ENCODE data around the gene GPHB5.

The GPHB5 gene

DNA sequence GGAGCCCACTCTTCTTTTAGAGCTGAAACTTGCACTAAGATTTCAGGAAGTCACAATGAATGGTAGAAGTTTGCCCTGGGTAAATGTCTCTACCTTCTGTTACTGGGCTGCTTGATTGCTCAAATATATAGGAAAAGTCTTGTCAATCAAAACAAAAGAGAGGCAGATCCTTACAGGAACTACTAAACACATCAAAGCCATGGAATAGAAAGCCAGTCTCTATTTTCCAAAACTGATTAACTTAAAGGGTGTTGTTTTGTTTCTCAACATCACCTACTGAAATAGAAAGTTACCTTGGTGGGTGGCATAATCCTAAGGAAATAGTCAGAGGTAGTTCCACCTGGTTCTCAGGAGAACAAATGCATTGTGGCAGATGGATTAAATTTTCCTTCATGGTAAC is at the start of gene GPHB5:
TSS of gene GPHB5 (minus strand) at position 101 of the 400 bp plus-strand sequence. CDS start 1,086 bp downstream, outside the sequence.
- H3K4me2 ChIP-seq (ENCODE audit: low read length) = no peak within 1 kb of the TSS
- H4K20me1 ChIP-seq (ENCODE audit: control insufficient read depth, insufficient read depth, low read depth, low read length) = no peaks in the 10 kb centered on the region
- no peak within 1 kb of the TSS for H3K27ac ChIP-seq (ENCODE audit: low read depth, low read length)
- no peaks in the 10 kb centered on the region for H3K4me1 ChIP-seq (ENCODE audit: control insufficient read depth, low read length)
- TF ChIP-seq EZH2phosphoT487 (IDR thresholded peaks at IDR 0.05; ENCODE audit: borderline replicate concordance, low read length) (no peak), CTCF (IDR thresholded peaks at IDR 0.05; ENCODE audit: low read depth, low read length, poor library complexity, severe bottlenecking) (no peak)
- H3K4me3 ChIP-seq (ENCODE audit: low read length) = no peak within 1 kb of the TSS
- H3K9me2 ChIP-seq (replicated peaks; ENCODE audit: control insufficient read depth, low read length) = no peaks in the 10 kb centered on the region
- no peaks in the 10 kb centered on the region for H3K36me3 ChIP-seq (ENCODE audit: control insufficient read depth, low read length)
- H3F3A ChIP-seq (ENCODE audit: control insufficient read depth, insufficient read depth) = no peaks in the 10 kb centered on the region
- H3K79me2 ChIP-seq (ENCODE audit: control insufficient read depth, low read length) = no peaks in the 10 kb centered on the region
- no peaks in the 10 kb centered on the region for H3K27me3 ChIP-seq (ENCODE audit: control insufficient read depth, low read length)
- H3K9me3 ChIP-seq (ENCODE audit: control insufficient read depth, insufficient read depth, low read length) = no peaks in the 10 kb centered on the region

GRCh38 chr14:63367742-63368364 is 49.1 kb upstream of the GPHB5 start:
- Histone ChIP-seq H3K79me2 (ENCODE audit: control insufficient read depth, low read length) (no peaks in the 10 kb centered on the region), H3K4me3 (ENCODE audit: low read length) (no peak overlapping the region), H3K4me2 (ENCODE audit: low read length) (no peak overlapping the region), H3K9me2 (replicated peaks; ENCODE audit: control insufficient read depth, low read length) (no peaks in the 10 kb centered on the region), H3K27me3 (ENCODE audit: control insufficient read depth, low read length) (no peaks in the 10 kb centered on the region), H3F3A (ENCODE audit: control insufficient read depth, insufficient read depth) (no peaks in the 10 kb centered on the region), H3K36me3 (ENCODE audit: control insufficient read depth, low read length) (no peaks in the 10 kb centered on the region), H3K9me3 (ENCODE audit: control insufficient read depth, insufficient read depth, low read length) (no peaks in the 10 kb centered on the region), H4K20me1 (ENCODE audit: control insufficient read depth, insufficient read depth, low read depth, low read length) (no peaks in the 10 kb centered on the region), H3K4me1 (ENCODE audit: control insufficient read depth, low read length) (no peaks in the 10 kb centered on the region), H3K27ac (ENCODE audit: low read depth, low read length) (no peak overlapping the region)
- TF ChIP-seq CTCF (IDR thresholded peaks at IDR 0.05; ENCODE audit: low read depth, low read length, poor library complexity, severe bottlenecking) (no peak), EZH2phosphoT487 (IDR thresholded peaks at IDR 0.05; ENCODE audit: borderline replicate concordance, low read length) (no peak)

DNA sequence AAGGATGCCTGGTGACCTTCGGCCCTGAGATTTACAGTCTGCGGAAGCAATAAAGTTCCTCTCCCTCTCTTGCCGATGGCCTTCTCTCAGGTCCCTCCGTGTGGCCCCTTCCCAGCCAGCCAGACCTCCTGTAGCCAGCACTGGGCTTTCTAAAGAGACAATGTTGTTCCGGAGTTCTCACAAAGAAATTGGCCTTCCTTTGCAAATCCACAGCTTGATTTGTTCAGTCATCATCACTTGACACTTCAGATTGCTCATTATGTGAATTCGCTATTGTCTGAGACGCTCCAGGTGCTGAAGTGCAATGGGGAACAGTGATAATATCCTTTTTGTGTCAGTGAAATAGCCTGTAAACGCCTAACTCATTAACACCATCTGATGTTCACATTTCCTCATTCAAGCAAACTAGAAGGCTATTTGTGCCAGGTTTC is 43.7 kb upstream of the GPHB5 start:
- no peaks in the 10 kb centered on the region for H3K79me2 ChIP-seq (ENCODE audit: control insufficient read depth, low read length)
- no peak for TF ChIP-seq EZH2phosphoT487 (IDR thresholded peaks at IDR 0.05; ENCODE audit: borderline replicate concordance, low read length)
- no peak for TF ChIP-seq CTCF (IDR thresholded peaks at IDR 0.05; ENCODE audit: low read depth, low read length, poor library complexity, severe bottlenecking)
- H3F3A ChIP-seq (ENCODE audit: control insufficient read depth, insufficient read depth) = no peaks in the 10 kb centered on the region

More for the DNA sequence above, 43.7 kb upstream of the GPHB5 start:
- Histone ChIP-seq H3K27me3 (ENCODE audit: control insufficient read depth, low read length) (peaks cover 12% of the 10 kb centered on the region; the same call in 1 of the 2 replicates), H3K4me1 (ENCODE audit: control insufficient read depth, low read length) (no peaks in the 10 kb centered on the region), H3K4me3 (ENCODE audit: low read length) (no peak overlapping the region), H3K9me2 (replicated peaks; ENCODE audit: control insufficient read depth, low read length) (no peaks in the 10 kb centered on the region), H3K4me2 (ENCODE audit: low read length) (no peak overlapping the region), H4K20me1 (ENCODE audit: control insufficient read depth, insufficient read depth, low read depth, low read length) (no peaks in the 10 kb centered on the region), H3K27ac (ENCODE audit: low read depth, low read length) (no peak overlapping the region), H3K9me3 (ENCODE audit: control insufficient read depth, insufficient read depth, low read length) (no peaks in the 10 kb centered on the region), H3K36me3 (ENCODE audit: control insufficient read depth, low read length) (no peaks in the 10 kb centered on the region)

Measured in DOHH2 (cell line).